NCI-H2196 (cell line): ENCODE measurements around the gene CDH18.

Experiments used
- DNase-seq: peaks from one replicate; lab custom pipeline; 2025; ENCODE audit not compliant: unreplicated experiment; lab: John Stamatoyannopoulos, UW

Gene CDH18

GRCh38 chr5:19928562-19929421 lies 59.2 kb downstream of the CDH18 start:
- no peak for DNase-seq

- no peak for DNase-seq
Measured at GRCh38 chr5:19927919-19928318, 60.1 kb downstream of the CDH18 start.

DNA sequence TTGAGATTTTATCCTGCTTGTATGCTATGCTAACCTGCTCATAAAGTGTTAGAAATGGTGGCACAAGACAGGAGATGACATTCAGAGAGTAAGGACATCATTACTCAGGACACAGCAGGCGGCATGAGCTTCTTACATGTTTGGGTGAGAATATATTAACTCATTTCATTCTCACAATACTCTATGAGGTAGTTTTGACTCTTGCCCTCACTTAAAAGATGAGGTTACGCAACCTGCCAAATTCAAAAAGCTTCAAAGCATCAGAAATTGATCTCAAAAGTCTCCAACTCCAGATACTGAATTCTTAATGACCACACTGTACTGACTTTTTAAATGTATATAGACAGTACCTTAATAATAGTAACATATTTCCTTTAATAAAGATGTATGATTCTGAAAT lies 60.8 kb downstream of the CDH18 start:
- DNase-seq = no peak

- DNase-seq = no peak
Measured at GRCh38 chr5:19923742-19924141, 64.3 kb downstream of the CDH18 start.

- DNase-seq = no peak
Measured at GRCh38 chr5:19920761-19921160, 67.2 kb downstream of the CDH18 start.

GRCh38 chr5:19918780-19919179 lies 69.2 kb downstream of the CDH18 start:
- DNase-seq = no peak

- no peak for DNase-seq
Measured at GRCh38 chr5:19917588-19918122, 70.3 kb downstream of the CDH18 start.

GRCh38 chr5:19910136-19910535 lies 77.9 kb downstream of the CDH18 start:
- DNase-seq = no peak

DNA sequence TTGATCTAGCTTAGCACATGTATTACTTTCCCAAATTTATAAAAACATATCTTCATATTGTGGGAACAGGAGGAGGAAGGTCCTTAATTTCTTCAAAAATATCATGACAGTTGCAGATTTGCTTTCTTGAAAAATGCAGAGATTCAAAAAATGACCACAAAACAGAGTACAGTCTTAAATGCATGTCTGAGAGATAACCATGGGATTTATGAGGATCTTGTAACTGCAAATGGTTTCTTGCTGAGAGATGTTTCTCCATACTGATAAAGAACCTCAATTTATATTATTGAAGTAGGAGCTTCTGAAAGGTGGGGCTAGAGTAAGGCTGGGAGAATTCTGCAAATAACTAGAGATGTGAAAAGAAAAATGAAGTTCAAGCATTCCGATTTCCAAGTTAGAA lies 83.2 kb downstream of the CDH18 start:
- no peak for DNase-seq

GRCh38 chr5:19903611-19904010 lies 84.4 kb downstream of the CDH18 start:
- no peak for DNase-seq

DNA sequence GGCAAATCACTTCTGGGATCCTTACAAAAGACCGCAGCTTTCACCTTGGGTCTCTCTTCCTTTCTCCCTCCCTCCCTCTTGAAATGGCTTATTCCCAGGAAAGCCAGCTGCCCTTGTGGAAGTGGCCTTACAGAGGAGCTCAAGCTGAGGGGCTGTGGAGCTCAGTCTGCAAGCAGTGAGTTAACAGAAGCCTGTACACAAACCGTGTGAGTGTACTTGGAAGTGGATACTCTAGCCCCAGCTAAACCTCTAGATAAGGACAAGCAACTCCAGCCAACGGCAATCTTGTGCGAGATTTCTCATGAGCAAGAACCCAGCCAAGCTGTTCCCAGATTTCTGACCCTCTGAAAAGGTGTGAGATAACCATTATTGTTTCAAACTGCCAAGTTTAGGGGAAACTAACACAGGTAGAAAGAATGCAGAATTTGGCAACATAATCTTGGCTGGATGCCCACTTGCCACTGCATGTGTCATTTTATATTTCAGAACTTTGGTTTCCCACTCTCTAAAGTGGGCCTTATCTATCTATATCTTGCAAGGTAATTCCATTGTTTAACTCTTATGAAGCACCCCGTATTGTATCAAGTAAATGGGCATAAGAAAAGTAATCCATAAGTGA lies 85.6 kb downstream of the CDH18 start:
- DNase-seq = no peak

DNA sequence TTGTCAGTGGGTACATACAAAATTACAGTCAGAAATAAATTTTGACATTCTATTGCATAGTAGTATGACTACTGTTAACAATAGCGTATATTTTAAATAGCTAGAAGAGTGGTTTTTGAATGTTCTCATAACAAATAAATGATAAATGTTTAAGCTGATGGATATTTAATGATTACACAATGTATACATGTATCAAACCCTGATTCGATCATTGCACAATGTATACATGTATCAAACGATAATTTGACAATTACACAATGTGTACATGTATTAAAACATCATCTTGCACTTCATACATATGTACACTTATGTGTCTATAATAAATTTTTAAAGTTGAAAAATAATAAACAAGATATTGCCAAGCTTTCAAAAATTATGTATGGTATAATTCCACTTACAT lies 87.7 kb downstream of the CDH18 start:
- no peak for DNase-seq

DNA sequence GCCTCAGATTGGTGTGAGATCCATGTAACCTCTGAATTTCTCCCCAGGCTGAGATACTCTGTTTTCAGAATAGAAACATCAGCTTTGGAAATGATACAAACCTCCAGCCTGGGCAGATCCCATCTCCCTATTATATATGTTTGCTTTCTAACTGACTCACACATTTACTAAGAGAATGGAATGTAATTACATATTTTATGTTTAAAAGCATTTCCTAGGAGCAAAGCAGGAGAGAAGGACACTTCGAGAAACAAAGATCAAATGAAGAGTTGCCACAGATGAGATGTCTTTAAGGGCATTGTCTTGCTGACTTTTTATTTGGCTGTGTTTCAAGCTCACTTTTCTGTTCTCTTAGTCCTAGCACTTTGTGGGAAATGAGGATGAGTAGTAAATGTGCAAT lies 96.3 kb downstream of the CDH18 start:
- DNase-seq = no peak

GRCh38 chr5:19886123-19886917 lies 101.7 kb downstream of the CDH18 start:
- no peak for DNase-seq

DNA sequence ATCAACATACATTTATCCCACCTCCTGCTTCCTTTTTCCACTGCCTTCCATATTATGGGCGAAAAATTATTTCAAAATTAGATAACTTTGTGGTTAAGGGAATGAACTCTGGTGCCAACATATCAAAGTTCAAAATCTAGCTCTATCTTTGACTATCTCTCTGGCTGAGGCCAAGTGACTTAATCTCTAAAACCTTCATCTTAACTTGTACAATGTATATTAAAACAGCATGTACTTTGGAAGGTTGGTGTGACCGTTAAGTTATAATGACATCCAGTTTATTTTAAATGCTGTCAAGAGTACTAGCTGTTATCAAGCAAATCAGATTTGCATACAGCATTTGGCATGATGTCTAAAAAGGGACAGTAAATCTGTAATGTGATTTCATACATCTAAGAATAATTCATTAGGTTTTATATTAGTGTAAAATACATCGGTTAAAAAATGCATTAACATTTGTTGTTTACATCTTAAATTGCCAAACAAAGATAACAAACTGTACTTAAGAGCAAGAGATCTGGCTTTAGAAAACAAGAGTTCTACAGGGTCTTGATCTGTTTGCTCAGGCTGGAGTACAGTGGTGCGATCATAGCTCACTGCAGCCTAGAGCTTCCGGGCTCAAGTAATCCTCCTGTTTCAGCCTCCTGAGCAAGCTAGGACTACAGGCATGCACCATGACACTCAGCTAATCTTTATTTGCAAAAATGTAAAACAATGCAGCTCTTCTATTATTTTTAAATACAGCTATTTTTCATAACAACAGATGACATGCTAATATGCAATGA lies 102.8 kb downstream of the CDH18 start:
- no peak for DNase-seq

- DNase-seq = no peak
Measured at GRCh38 chr5:19880859-19881436, 107.1 kb downstream of the CDH18 start.

DNA sequence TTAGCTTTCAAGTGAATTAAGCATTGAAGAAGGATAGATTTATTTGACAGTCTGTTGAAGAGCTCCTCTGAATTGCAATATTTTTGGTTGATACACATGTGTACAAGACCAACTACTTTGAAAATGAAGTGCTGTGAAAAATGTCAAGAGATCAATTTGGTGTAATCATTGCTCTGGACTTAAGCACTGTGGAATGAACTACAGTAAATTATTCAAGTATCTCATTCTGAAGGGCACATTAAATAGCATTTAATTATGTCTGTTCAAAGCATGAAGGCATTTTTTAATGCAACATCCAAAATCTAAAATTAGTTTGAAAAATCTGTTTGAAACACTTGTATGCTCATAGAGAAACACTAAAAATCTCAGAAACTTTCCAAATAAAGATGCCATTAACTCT lies 107.5 kb downstream of the CDH18 start:
- DNase-seq = no peak

DNA sequence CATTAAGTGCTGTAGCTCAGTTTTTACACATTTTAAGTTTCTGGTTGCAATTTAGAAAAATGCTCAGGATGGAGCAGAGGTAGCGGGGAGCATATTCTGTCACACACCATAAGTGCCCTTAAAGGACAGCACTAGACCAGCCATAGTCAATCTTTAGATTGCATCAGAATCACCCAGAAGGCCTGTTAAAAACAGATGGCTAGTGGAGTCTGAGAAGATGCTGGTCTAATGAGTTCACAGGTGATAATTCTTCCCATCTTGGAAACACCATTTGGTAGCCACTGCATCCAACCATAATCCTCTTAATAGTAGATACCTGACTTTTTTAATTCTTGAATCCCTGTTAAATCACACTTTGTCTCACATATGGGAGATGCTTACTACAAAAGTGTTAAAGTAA lies 113.2 kb downstream of the CDH18 start:
- DNase-seq = no peak

- DNase-seq = no peak
Measured at GRCh38 chr5:19866090-19866450, 121.9 kb downstream of the CDH18 start.

DNA sequence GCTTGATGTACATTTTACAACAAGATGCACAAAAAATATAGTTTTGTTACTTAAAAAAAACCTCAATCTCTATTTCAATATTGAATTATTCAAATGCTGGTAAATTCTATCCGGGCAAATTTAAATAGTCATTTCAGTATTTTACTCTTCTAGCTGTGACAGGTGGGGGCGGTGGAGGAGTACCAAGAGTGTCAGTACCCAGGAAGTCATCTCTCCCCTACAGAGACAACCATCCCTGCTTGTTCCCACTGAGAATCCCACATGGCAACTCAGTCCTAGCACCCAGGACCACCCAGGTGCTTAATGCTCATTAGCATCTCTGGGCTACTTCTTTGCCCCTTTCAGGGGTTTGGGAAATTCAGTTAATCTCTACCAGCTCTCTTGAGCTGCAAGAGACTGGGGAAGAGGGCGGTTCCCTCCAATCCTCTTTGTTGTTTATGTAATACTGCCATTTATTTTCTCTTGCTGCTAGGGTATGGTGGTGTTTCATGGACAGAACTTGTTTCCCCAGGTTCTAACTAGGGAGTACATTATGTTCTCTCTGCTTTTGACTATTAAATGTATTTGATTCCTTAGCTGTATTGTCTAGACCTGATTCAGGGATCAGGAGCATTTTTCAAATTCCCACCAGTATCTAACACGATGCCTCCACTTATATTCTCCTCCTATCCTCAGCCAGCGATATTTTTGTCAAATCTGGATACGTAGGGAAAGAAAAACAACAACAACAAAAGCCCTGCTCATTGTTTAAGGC lies 122.5 kb downstream of the CDH18 start:
- DNase-seq = no peak
